Epithelial cell of esophagus (primary cell): ENCODE results near the gene ATP11B.

Source experiments
- DNase-seq: peaks from one replicate; pipeline ENCODE4 v3.0.0; 2010; ENCODE audit warnings: low read depth
- H3K4me3 ChIP-seq: 2 replicates; pipeline ENCODE4 v1.5.1; 2011; ENCODE audit warnings: mild to moderate bottlenecking, low read length, control low read depth
- TF ChIP-seq, protein P1 (sequence below): IDR thresholded peaks from 2 replicates; pipeline ENCODE4 v1.5.1; 2011; ENCODE audit warnings: low read depth, mild to moderate bottlenecking, low read length, control low read depth, inconsistent platforms; ENCODE audit not compliant: insufficient read depth; ENCODE audit errors: missing control alignments

The ATP11B gene

DNA sequence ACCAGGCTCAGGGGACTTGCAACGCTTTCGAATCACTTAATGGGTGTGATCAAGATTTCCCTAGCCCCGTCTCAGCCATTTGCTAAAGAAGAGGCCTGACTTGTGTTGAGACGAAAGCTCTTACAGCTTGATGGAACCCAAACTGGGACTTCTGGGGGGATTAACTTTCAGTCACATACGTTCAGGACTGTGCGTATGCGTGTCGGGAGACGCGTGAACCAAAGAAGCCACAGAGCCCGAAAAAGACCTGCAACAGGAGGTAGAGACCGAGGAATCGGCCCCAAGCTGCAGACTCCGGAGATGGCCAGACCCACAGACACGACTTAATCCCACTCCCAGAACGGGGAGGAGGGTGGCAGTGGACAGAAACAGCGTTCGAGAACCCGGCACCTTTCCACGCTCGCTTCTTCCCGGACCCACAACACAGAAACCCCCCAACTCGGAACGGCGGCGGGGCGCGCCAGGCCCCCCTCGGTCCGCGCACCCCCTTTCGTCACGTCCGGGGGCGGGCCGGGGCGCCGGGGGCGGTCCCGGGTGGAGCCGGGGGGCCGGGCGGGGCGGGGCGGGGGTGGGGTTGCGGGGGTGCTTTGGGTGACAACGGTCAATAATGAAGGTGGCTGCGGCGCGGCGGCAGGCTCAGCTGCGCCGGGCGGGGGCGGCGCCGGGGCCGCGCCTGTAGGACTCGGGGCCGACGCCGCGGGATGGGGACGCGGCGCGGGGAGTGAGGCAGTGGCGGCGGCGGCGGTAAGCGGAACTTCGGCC, at the start of gene ATP11B:
ATP11B (plus strand) TSS at position 604 of the 762 bp plus-strand sequence. CDS start 256 bp downstream, outside the sequence.
- TF ChIP-seq, protein P1, sequence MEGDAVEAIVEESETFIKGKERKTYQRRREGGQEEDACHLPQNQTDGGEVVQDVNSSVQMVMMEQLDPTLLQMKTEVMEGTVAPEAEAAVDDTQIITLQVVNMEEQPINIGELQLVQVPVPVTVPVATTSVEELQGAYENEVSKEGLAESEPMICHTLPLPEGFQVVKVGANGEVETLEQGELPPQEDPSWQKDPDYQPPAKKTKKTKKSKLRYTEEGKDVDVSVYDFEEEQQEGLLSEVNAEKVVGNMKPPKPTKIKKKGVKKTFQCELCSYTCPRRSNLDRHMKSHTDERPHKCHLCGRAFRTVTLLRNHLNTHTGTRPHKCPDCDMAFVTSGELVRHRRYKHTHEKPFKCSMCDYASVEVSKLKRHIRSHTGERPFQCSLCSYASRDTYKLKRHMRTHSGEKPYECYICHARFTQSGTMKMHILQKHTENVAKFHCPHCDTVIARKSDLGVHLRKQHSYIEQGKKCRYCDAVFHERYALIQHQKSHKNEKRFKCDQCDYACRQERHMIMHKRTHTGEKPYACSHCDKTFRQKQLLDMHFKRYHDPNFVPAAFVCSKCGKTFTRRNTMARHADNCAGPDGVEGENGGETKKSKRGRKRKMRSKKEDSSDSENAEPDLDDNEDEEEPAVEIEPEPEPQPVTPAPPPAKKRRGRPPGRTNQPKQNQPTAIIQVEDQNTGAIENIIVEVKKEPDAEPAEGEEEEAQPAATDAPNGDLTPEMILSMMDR, result no peak
- peak; percentile 66 for DNase-seq
- H3K4me3 ChIP-seq, result peak within 1 kb of the TSS; percentile 94

DNA sequence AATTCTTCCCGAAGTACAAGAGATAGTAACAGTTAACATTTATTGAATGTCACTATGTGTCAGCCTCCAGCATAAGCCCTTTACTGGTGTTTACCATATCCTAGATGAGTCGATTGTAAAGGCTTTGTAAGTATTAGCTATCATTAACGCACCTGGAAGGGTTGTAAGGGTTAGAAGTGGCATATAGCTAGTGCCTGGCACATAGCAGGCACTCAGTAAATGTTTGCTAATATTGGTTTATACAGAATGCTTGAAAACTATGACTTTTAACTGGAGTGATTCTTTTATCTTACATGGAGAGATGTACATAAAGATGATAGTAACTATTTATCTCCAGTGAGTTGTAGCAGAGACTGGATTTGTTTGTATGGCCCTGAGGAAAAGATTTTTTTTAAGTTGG, 46.3 kb upstream of the ATP11B start:
- H3K4me3 ChIP-seq, result no peak overlapping the region
- TF ChIP-seq, protein P1, result no peak
- no peak for DNase-seq

DNA sequence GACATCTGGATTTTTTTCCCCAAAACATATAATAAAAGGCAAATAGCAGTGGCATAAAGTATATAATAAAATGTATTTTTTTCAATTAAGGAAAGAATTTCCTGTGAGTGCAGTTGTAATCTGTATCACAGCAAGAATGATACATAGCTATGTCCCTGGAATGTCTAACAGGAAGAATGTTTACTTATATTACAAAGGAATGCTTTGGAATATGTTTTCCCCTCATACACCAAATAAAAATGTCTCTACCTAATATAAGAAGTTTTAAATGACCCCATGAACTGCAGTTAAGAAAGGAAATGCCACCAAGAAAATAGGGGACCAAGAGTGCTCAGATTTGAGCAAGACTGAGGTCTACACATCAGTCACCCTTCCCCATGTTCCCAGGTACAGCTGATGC, 38.0 kb upstream of the ATP11B start:
- no peak for DNase-seq
- TF ChIP-seq, protein P1, result no peak
- no peak overlapping the region for H3K4me3 ChIP-seq

DNA sequence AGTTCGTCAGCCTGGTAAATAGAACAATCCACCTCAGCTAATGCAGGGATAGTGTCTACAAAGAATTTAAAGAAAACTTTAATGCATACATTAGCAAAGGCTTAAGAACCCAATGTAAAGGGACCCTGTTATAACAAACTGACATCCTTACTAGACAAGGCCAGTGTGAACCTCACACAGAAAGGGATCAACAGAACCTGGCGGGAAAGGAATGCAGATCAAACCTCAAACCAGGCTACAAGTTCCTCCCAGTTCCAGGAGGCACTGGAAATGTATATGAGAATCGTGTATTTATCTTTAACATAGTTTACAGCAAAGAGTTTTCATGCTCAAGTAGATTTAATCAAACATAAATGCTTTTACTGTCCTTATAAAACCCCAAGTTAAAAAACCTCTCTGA, 37.6 kb upstream of the ATP11B start:
- DNase-seq, result no peak
- H3K4me3 ChIP-seq, result no peak overlapping the region
- TF ChIP-seq, protein P1, result no peak

DNA sequence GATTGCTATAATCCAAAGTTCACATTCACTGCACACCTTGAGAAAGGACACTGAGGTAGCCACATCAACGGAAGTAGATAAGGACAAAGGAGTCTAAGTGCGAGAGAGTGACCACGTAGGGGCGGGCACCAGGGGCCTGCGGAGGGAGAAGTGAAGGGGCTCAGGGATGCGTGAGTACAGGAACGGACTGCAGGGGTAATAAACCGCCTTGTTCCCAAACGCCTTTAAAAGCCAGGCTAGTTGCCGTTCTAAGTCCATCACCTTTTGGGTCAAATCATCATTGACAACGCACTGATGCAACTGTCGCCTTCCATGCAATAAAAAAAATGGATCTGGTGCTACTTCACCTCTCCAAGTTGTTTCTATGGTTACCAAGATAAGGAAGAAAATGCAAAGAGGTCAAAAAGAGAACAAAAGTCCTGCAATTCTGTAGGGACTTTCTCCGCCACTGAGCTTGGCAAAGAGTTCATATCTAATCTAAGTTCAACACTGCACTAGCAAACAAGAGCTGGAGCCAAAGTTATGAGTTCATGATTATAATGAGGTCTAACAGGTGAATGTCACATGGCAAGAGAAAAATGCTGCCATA, 32.6 kb upstream of the ATP11B start:
- H3K4me3 ChIP-seq, result no peak overlapping the region
- DNase-seq, result no peak
- TF ChIP-seq, protein P1, result no peak

DNA sequence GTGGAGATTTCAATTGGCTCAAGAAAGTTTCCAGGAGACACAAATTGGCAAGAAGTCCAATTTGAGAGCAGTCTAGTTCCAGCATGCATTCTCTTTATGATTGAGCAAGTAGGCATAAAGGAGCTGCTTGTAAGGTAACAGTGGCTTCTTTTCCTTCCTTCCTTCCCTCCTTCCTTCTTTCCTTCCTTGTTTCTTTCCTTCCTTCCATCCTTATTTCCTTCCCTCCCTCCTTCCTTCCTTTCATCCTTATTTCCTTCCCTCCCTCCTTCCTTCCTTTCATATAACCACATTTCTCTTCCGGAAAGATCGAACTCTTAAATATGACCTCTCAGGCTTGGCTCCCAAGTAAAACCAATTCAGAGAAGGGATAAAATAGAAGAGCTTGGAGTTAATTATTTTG, 29.4 kb upstream of the ATP11B start:
- no peak for DNase-seq
- no peak overlapping the region for H3K4me3 ChIP-seq
- TF ChIP-seq, protein P1, result no peak

DNA sequence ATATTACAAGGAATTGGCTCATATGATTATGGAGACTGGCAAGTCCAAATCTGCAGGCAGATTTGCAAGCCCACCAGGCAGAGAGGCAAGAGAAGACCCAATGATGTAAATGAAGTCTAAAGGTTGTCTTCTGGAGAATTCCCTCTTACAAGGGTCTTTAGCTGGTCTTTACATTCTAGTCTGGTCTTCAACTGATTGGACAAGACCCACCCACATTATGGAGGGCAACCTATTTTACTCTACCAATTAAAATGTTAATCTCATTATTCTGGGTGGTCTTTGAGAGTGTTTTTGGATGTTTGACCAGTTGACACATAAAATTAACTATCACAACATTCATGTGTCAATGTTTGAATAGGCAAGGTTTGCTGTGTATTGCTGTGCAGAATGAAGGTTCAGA, 28.0 kb upstream of the ATP11B start:
- TF ChIP-seq, protein P1, result no peak
- DNase-seq, result no peak
- H3K4me3 ChIP-seq, result no peak overlapping the region
